IPS-20b (cell line): Measurements from ENCODE around the gene SNCB.
"Not testable (repeated sequence)": the region's sequence is repeated elsewhere in the genome, so short reads cannot be mapped to it uniquely, and the experiment has no call there.

Experiments
- H3K27ac ChIP-seq: one replicate; pipeline ENCODE4 v1.5.1; 2013; ENCODE audit warnings: low read length
- H3K27me3 ChIP-seq: 2 replicates; pipeline ENCODE4 v1.6.1; 2013; ENCODE audit warnings: mild to moderate bottlenecking, low read length, inconsistent platforms; ENCODE audit not compliant: insufficient read depth
- H3K36me3 ChIP-seq: 2 replicates; pipeline ENCODE4 v1.6.1; 2013; ENCODE audit warnings: low read depth, mild to moderate bottlenecking, inconsistent platforms, low read length, moderate library complexity; ENCODE audit not compliant: insufficient read depth
- H3K4me1 ChIP-seq: 2 replicates; pipeline ENCODE4 v1.6.1; 2013; ENCODE audit warnings: mild to moderate bottlenecking, control low read depth, inconsistent platforms, low read length, moderate library complexity; ENCODE audit not compliant: insufficient read depth
- H3K4me3 ChIP-seq: 2 replicates; pipeline ENCODE4 v1.5.1; 2013; ENCODE audit warnings: mild to moderate bottlenecking, low read length, inconsistent platforms
- H3K9ac ChIP-seq: 2 replicates; pipeline ENCODE4 v1.6.1; 2013; ENCODE audit warnings: low read depth, mild to moderate bottlenecking, inconsistent platforms, low read length, moderate library complexity
- H3K9me3 ChIP-seq: 2 replicates; pipeline ENCODE4 v1.6.1; 2013; ENCODE audit warnings: mild to moderate bottlenecking, low read depth, low read length, inconsistent platforms; ENCODE audit not compliant: insufficient read depth

SNCB gene

DNA sequence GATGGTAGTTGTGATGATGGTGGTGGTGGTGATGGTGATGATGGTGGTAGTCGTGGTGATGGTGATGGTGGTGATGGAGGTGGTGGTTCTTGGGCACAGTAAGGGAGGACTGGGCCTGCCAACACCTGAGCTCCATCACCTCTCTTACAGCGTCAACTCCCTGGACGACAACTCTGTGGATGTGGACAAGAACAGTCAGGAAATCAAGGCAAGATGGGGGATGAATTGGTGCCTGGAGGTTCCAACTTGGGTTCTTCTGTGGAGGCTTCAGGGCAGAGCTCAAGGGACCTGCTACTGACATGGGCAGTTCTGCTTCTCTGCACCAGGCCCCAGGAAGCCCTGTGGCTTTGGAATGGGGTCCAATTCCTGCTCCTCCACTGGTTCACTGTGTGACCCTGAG, 37.8 kb downstream of the SNCB start:
- no peak overlapping the region for H3K4me3 ChIP-seq
- H3K36me3 ChIP-seq = no peaks in the 10 kb centered on the region
- no peaks in the 10 kb centered on the region for H3K4me1 ChIP-seq
- H3K9me3 ChIP-seq = peaks cover 6% of the 10 kb centered on the region; the same call in 1 of the 2 replicates
- no peak overlapping the region for H3K9ac ChIP-seq
- no peak overlapping the region for H3K27ac ChIP-seq
- peaks cover 17% of the 10 kb centered on the region for H3K27me3 ChIP-seq

DNA sequence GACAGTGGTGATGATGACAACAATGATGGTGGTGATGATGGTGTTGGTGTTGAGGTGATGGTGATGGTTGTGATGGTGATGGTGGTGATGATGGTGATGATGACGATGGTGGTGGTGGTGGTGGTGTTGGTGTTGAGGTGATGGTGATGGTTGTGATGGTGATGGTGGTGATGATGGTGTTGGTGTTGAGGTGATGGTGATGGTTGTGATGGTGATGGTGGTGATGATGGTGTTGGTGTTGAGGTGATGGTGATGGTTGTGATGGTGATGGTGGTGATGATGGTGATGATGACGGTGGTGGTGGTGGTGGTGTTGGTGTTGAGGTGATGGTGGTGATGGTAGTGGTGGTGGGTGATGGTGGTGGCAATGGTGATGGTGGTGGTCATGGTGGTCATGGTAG, 38.7 kb downstream of the SNCB start:
- not testable (repeated sequence) for H3K4me1 ChIP-seq, H3K36me3 ChIP-seq, H3K4me3 ChIP-seq, H3K9me3 ChIP-seq, H3K27ac ChIP-seq, H3K9ac ChIP-seq
- H3K27me3 ChIP-seq = peaks cover 15% of the 10 kb centered on the region; the same call in 1 of the 2 replicates

DNA sequence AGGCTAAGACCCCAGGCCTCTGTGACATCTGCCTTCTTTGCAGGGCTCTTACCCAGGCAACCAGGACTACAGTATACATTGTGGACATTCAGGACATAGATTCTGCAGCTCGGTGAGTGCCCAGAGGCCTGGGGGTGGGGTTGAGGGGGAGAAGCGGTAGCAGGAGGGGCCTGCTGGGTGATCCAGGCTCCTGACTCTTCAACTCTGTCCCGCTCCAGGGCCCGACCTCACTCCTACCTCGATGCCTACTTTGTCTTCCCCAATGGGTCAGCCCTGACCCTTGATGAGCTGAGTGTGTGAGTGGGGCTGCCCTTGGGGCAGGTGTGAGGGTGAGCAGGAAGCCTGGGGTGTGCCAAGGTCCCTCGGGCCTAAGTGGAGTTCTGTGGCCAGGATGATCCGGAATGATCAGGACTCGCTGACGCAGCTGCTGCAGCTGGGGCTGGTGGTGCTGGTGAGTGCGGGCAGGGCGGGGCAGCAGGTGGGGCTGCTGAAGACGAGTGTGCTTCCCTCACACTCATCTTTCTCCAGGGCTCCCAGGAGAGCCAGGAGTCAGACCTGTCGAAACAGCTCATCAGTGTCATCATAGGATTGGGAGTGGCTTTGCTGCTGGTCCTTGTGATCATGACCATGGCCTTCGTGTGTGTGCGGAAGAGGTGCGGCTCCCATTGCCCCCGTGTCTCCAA, 40.2 kb downstream of the SNCB start:
- H3K9me3 ChIP-seq = peaks cover 10% of the 10 kb centered on the region
- H3K27me3 ChIP-seq = peaks cover 7% of the 10 kb centered on the region; the same call in 1 of the 2 replicates
- no peaks in the 10 kb centered on the region for H3K36me3 ChIP-seq
- H3K9ac ChIP-seq = no peak overlapping the region
- H3K4me1 ChIP-seq = no peaks in the 10 kb centered on the region
- no peak overlapping the region for H3K27ac ChIP-seq
- H3K4me3 ChIP-seq = no peak overlapping the region

DNA sequence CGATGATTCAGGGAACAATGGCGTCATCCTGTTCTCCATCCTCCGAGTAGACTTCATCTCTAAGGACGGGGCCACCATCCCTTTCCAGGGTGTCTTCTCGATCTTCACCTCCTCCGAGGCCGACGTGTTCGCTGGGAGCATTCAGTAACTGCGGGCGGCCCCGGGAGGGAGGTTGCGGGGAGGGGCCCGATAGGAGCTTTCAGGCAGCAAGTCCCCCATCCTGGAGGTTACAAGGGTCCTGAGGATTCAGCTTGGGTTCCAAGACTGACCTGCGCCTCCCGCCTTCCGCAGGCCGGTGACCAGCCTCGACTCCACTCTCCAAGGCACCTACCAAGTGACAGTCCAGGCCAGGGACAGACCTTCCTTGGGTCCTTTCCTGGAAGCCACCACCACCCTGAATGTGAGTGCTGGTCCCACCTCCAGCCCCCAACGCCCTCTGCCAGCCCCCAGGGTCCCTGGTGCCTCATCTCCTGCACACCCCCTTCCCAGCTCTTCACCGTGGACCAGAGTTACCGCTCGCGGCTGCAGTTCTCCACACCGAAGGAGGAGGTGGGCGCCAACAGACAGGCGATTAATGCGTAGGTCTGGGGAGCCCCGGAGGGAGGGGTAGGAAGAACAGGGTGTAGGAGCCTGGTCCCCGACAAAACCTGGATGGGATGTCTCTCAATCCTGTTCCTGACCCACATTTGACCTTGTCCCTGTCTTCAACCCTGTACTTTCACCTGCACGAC, 41.1 kb downstream of the SNCB start:
- no peaks in the 10 kb centered on the region for H3K4me1 ChIP-seq
- no peaks in the 10 kb centered on the region for H3K36me3 ChIP-seq
- no peak overlapping the region for H3K27ac ChIP-seq
- H3K27me3 ChIP-seq = peaks cover 7% of the 10 kb centered on the region; the same call in 1 of the 2 replicates
- peaks cover 18% of the 10 kb centered on the region for H3K9me3 ChIP-seq
- no peak overlapping the region for H3K4me3 ChIP-seq
- H3K9ac ChIP-seq = no peak overlapping the region

DNA sequence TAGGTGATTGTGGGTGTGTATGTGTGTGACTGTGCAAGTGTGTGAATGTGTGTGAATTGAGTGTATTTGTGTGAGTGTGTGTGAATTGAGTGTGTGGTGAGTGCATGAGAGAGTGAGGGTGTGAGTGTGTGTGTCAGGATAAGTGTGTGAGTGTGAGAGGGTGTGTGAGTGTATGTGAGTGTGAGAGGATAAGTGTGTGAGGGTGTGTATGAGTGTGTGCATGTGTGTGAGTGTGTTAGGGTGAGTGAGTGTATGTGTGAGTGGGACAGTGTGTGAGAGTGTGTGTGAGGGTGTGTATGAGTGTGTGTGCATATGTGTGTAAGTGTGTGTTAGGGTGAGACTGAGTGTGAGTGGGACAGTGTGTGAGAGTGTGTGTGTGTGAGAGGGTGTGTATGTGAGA, 42.0 kb downstream of the SNCB start:
- H3K36me3 ChIP-seq = no peaks in the 10 kb centered on the region
- H3K9me3 ChIP-seq = peaks cover 18% of the 10 kb centered on the region
- no peak overlapping the region for H3K9ac ChIP-seq
- no peak overlapping the region for H3K27ac ChIP-seq
- H3K27me3 ChIP-seq = peaks cover 9% of the 10 kb centered on the region; the same call in 1 of the 2 replicates
- H3K4me3 ChIP-seq = no peak overlapping the region
- H3K4me1 ChIP-seq = no peaks in the 10 kb centered on the region

DNA sequence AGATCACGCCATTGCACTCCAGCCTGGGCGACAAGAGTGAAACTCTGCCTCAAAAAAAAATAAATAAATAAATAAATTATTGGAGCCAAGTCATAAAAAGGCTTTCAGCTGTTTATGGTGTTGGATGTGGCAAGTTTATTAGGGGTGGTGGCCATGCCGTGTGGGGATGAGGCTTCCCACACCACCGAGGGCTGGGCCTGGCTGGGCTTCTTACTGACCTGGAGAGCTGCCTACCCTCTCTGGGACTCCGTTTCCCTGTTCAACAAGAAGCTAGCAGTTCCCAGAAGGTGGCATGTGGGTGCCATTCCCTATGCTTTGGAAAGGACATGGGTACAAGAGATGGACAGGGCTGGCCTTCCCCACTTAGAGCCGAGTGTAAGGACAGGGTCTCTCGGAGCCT, 42.9 kb downstream of the SNCB start:
- H3K4me1 ChIP-seq = no peaks in the 10 kb centered on the region
- H3K27me3 ChIP-seq = peaks cover 16% of the 10 kb centered on the region; the same call in 1 of the 2 replicates
- H3K27ac ChIP-seq = no peak overlapping the region

DNA sequence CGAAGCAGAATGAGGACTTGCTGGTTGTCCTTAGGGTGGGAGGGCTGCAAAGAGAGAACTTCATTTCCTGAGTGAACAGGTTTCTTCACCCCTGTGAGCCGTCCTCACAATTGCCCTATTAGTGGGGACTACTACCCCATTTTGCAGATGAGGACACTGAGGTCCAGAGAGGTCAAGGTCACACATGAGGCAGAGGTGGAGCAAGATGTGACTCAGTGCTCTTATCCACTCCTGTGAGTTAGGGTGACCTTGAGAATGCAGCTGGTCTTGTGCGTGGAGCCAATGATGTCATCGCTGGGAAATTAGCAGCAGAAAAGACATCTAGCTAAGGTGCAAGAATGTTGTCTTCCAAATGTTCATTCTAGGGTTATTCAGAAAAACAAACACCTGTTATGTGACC, 47.3 kb downstream of the SNCB start:
- Histone ChIP-seq H3K9ac (no peak overlapping the region), H3K4me3 (no peak overlapping the region), H3K9me3 (peaks cover 11% of the 10 kb centered on the region), H3K36me3 (no peaks in the 10 kb centered on the region), H3K4me1 (no peaks in the 10 kb centered on the region), H3K27ac (no peak overlapping the region), H3K27me3 (peaks cover 17% of the 10 kb centered on the region)

More for the DNA sequence above, 42.9 kb downstream of the SNCB start:
- Histone ChIP-seq H3K4me3 (no peak overlapping the region), H3K36me3 (no peaks in the 10 kb centered on the region), H3K9ac (no peak overlapping the region), H3K9me3 (peaks cover 18% of the 10 kb centered on the region)

DNA sequence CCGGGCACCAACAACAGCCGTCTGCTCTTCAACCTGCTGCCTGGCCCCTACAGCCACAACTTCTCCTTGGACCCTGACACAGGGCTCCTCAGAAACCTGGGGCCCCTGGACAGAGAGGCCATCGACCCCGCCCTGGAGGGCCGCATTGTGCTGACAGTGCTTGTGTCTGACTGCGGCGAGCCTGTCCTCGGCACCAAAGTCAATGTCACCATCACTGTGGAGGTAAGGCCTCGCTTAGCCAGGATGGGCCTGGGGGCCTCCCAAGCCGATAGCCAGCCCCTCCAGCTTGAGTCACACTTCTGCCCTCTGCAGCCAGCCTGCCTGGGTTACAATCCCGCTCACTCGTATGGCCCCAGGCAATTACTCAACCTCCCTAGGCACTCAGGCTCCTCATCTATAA, 49.0 kb downstream of the SNCB start:
- Histone ChIP-seq H3K27me3 (peaks cover 17% of the 10 kb centered on the region), H3K9ac (no peak overlapping the region), H3K27ac (no peak overlapping the region), H3K36me3 (no peaks in the 10 kb centered on the region), H3K9me3 (peaks cover 11% of the 10 kb centered on the region), H3K4me1 (no peaks in the 10 kb centered on the region), H3K4me3 (no peak overlapping the region)

DNA sequence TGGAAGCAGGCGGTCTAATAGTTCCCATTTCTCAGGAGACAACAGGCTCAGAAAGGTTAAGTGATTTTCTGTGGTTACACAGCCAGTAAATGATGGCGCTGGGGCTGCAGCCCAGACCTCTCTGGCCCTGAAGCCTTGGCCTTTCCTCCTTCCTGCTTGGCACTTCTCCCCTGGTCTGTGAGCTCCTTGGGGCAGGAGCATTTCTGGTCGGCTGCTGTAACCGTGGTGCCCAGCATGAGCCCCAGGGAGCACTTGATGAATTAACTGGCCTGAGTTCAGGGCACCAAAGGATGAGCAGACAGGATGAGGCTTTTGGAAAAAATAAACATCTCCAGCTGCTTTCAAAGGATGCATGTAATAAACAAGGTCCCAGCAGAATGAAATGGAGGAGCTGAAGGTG, 51.0 kb downstream of the SNCB start:
- Histone ChIP-seq H3K27ac (no peak overlapping the region), H3K27me3 (peaks cover 17% of the 10 kb centered on the region), H3K4me1 (no peaks in the 10 kb centered on the region), H3K4me3 (no peak overlapping the region), H3K9me3 (no peaks in the 10 kb centered on the region), H3K36me3 (no peaks in the 10 kb centered on the region), H3K9ac (no peak overlapping the region)

DNA sequence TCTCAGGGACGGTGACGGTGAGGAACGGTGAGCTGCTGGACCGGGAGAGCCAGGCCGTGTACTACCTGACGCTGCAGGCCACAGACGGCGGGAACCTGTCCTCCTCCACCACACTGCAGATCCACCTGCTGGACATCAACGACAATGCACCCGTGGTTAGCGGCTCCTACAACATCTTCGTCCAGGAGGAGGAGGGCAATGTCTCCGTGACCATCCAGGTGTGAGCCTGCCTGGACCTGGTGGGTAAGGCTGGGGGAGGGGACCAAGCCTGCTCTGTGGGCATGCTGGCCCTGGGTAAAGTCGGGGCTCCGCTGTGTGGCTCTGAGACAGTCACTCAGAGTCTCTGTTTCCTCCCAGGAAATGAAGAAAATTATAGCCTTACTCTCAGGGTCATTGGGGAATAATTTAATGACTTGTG, 51.9 kb downstream of the SNCB start:
- no peak overlapping the region for H3K9ac ChIP-seq
- H3K9me3 ChIP-seq = no peaks in the 10 kb centered on the region
- peaks cover 15% of the 10 kb centered on the region for H3K27me3 ChIP-seq
- H3K27ac ChIP-seq = no peak overlapping the region
- H3K4me3 ChIP-seq = no peak overlapping the region
- H3K36me3 ChIP-seq = no peaks in the 10 kb centered on the region
- no peaks in the 10 kb centered on the region for H3K4me1 ChIP-seq

DNA sequence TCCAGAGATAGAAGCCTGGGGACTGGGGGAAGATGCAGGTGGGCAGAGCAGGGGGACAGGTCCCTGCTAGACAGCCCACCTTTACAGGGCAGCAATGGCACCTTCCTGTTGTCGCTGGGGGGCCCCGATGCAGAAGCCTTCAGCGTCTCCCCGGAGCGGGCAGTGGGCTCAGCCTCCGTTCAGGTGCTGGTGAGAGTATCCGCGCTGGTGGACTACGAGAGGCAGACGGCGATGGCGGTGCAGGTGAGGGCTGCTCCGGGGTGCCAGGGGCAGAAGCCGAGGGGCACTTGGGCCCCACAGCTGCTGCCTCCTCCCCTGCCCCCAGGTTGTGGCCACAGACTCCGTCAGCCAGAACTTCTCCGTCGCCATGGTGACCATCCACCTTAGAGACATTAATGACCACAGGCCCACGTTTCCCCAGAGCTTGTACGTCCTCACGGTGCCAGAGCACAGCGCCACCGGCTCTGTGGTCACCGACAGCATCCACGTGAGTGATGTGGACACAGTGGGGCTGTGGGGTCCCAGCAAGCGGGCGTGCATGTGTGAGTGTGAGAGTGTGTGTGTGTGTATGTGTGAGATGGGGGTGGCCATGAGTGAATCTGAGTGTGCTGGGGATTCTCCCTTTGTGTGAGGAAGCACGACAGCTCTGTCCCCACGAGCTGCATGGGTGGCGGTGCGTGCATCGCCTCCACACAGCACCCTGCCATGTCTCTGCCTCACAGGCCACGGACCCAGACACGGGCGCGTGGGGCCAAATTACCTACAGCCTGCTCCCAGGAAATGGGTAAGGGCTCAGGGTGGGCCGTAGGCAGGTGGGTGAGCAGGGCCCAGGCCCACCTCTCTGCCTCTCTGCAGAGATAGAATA, 52.8 kb downstream of the SNCB start:
- no peaks in the 10 kb centered on the region for H3K4me1 ChIP-seq
- H3K9me3 ChIP-seq = no peaks in the 10 kb centered on the region
- H3K4me3 ChIP-seq = no peak overlapping the region
- H3K27me3 ChIP-seq = peaks cover 7% of the 10 kb centered on the region; the same call in 1 of the 2 replicates
- no peak overlapping the region for H3K9ac ChIP-seq
- H3K27ac ChIP-seq = no peak overlapping the region
- H3K36me3 ChIP-seq = no peaks in the 10 kb centered on the region
